HepG2 (cell line): ENCODE data around the gene B3GNT9. TPM values are rescaled to one million over a fixed set of nuclear protein-coding genes. Genes with fewer than 3 reads are reported as not detected.

Source experiments
- ATAC-seq: fragments of 200-7000 bp; cut with Tn5 transposase; 3 replicates; pipeline ENCODE4 v1.9.1; 2020; ENCODE audit warnings: mild to moderate bottlenecking, moderate library complexity
- BruUV-seq: library from RNA; stranded (reverse); fragments of 400-500 nt; replicated peaks from 2 replicates; lab custom pipeline; 2021; lab: Mats Ljungman, UMichigan
- CTCF ChIA-PET: fragments of 300-600 bp; formaldehyde crosslinking; extraction: SDS; loops from one replicate; lab custom pipeline; 2021; ENCODE audit warnings: low total read pairs, inconsistent platforms, low intra/inter-chr PET ratio; lab: Yijun Ruan, JAX
- POLR2A ChIA-PET: fragments of 350-600 bp; sonication (Branson Sonifier 250); formaldehyde crosslinking; loops from one replicate; lab custom pipeline; 2020; ENCODE audit warnings: antibody characterized with exemption, inconsistent platforms; lab: Yijun Ruan, JAX
- DNase-seq: peaks from one replicate; pipeline ENCODE4 v3.0.0-alpha.2; 2015; ENCODE audit warnings: low spot score
- FAIRE-seq: peaks from 3 replicates; lab custom pipeline; 2011; peaks lifted over from hg19 to GRCh38; lab: Jason Lieb, UNC
- H2AFZ ChIP-seq: one replicate; pipeline ENCODE4 v1.6.1; 2011; ENCODE audit warnings: low read length, inconsistent platforms
- H3K27ac ChIP-seq: fragments of 300-600 bp; 3 replicates; pipeline ENCODE4 v1.8.0; 2011; ENCODE audit warnings: mixed run types, mild to moderate bottlenecking, mixed read lengths, low read length, inconsistent platforms; ENCODE audit not compliant: insufficient read depth; ENCODE audit errors: extremely low read length
- H3K27me3 ChIP-seq, 2 experiments: fragments of 200-600 bp in 1 of 2; 2 replicates in 1 of 2; 3 replicates in 1 of 2; pipeline versions ENCODE4 v1.6.0 to v1.8.0; 2011; ENCODE audit warnings: low read length in 2 of 2, mild to moderate bottlenecking in 2 of 2, moderate library complexity in 2 of 2, inconsistent platforms in 1 of 2; ENCODE audit not compliant: insufficient read depth in 2 of 2, control insufficient read depth in 1 of 2
- H3K36me3 ChIP-seq, 2 experiments: fragments of 200-600 bp in 1 of 2; replicated peaks in 1 of 2; 2 replicates in 1 of 2; 3 replicates in 1 of 2; pipeline versions ENCODE4 v1.5.1 to v1.8.0; 2011; ENCODE audit warnings: low read length in 2 of 2, inconsistent platforms in 1 of 2; ENCODE audit not compliant: insufficient read depth in 2 of 2, control insufficient read depth in 1 of 2
- H3K4me1 ChIP-seq: 2 replicates; pipeline ENCODE4 v1.5.1; 2012; ENCODE audit warnings: low read length, inconsistent platforms; ENCODE audit not compliant: insufficient read depth
- H3K4me2 ChIP-seq: 2 replicates; pipeline ENCODE4 v1.6.0; 2011; ENCODE audit warnings: low read depth, low read length, inconsistent platforms
- H3K4me3 ChIP-seq, 3 experiments: fragments of 200-600 bp in 1 of 3; sonication (generic), shearing (Covaris generic) in 1 of 3; replicated peaks in 1 of 3; 2 replicates each; pipeline ENCODE4 v1.5.1; 2011 to 2016; ENCODE audit warnings: low read length in 3 of 3, inconsistent platforms in 2 of 3, low read depth in 2 of 3, mild to moderate bottlenecking in 2 of 3, control low read depth in 1 of 3, mixed read lengths in 1 of 3; ENCODE audit not compliant: insufficient read depth in 1 of 3
- H3K79me2 ChIP-seq: one replicate; pipeline ENCODE4 v1.6.1; 2011; ENCODE audit warnings: low read length, inconsistent platforms; ENCODE audit not compliant: insufficient read depth
- H3K9ac ChIP-seq: 2 replicates; pipeline ENCODE4 v1.6.0; 2011; ENCODE audit warnings: mild to moderate bottlenecking, low read depth, low read length, inconsistent platforms; ENCODE audit not compliant: insufficient read depth
- H3K9me3 ChIP-seq: 2 replicates; pipeline ENCODE4 v1.5.1; 2012; ENCODE audit warnings: mild to moderate bottlenecking, low read length
- H4K20me1 ChIP-seq: 2 replicates; pipeline ENCODE4 v1.6.0; 2011; ENCODE audit warnings: inconsistent platforms, mild to moderate bottlenecking, low read length, moderate library complexity; ENCODE audit not compliant: insufficient read depth
- DR1 ChIP-seq: sonication (generic); formaldehyde crosslinking; IDR thresholded peaks from 2 replicates; pipeline ENCODE4 v1.8.0; 2021; ENCODE audit warnings: mild to moderate bottlenecking, missing genetic modification reagents, inconsistent platforms
- FIP1L1 ChIP-seq: fragments of 200-400 bp; formaldehyde crosslinking; IDR thresholded peaks from 2 replicates; pipeline ENCODE4 v1.6.1; 2018; ENCODE audit warnings: low read depth, mild to moderate bottlenecking, low read length, moderate library complexity, borderline replicate concordance; ENCODE audit not compliant: insufficient read depth
- GABPA ChIP-seq, 2 experiments: IDR thresholded peaks; 2 replicates each; pipeline ENCODE4 v1.6.1; 2011 to 2016; ENCODE audit warnings: low read depth in 2 of 2, low read length in 1 of 2, missing biosample characterization in 1 of 2, missing genetic modification characterization in 1 of 2
- HMG20A ChIP-seq: IDR thresholded peaks from 2 replicates; pipeline ENCODE4 v1.6.1; 2016; ENCODE audit warnings: borderline replicate concordance
- MEIS2 ChIP-seq: sonication (generic); formaldehyde crosslinking; IDR thresholded peaks from 2 replicates; pipeline ENCODE4 v1.9.0; 2021; ENCODE audit warnings: mild to moderate bottlenecking, missing genetic modification reagents
- NKX3-1 ChIP-seq: sonication (generic); formaldehyde crosslinking; IDR thresholded peaks from 2 replicates; pipeline ENCODE4 v1.5.0; 2020; ENCODE audit warnings: missing genetic modification reagents
- NONO ChIP-seq, 2 experiments: fragments of 450-650 bp in 1 of 2; sonication (generic) in 1 of 2; formaldehyde crosslinking in 1 of 2; IDR thresholded peaks in 1 of 2; conservative IDR thresholded peaks in 1 of 2; 2 replicates each; pipeline versions ENCODE4 v1.6.1 to v1.8.0; 2017 to 2022; ENCODE audit warnings: mild to moderate bottlenecking in 1 of 2, missing genetic modification reagents in 1 of 2, moderate library complexity in 1 of 2
- PRMT3 ChIP-seq: sonication (generic); formaldehyde crosslinking; IDR thresholded peaks from 2 replicates; pipeline ENCODE4 v1.8.1; 2022; ENCODE audit warnings: low read depth, mild to moderate bottlenecking, moderate library complexity, missing genetic modification reagents, borderline replicate concordance
- RXRB ChIP-seq: IDR thresholded peaks from 2 replicates; pipeline ENCODE4 v1.6.1; 2016; ENCODE audit warnings: borderline replicate concordance, missing genetic modification reagents, missing compliant biosample characterization
- SMAD1 ChIP-seq: sonication (generic); formaldehyde crosslinking; IDR thresholded peaks from 2 replicates; pipeline ENCODE4 v1.4.0; 2020; ENCODE audit warnings: missing genetic modification reagents, low read depth, mild to moderate bottlenecking, borderline replicate concordance
- SP2 ChIP-seq: sonication (generic); formaldehyde crosslinking; IDR thresholded peaks from 2 replicates; pipeline ENCODE4 v1.5.1; 2020; ENCODE audit warnings: mild to moderate bottlenecking, missing genetic modification reagents
- ZBTB42 ChIP-seq: sonication (generic); formaldehyde crosslinking; IDR thresholded peaks from 2 replicates; pipeline ENCODE4 v1.5.0; 2020; ENCODE audit warnings: mild to moderate bottlenecking, missing genetic modification reagents
- ZNF263 ChIP-seq: sonication (generic); formaldehyde crosslinking; IDR thresholded peaks from 2 replicates; pipeline ENCODE4 v1.4.0; 2020; ENCODE audit warnings: missing genetic modification reagents
- ZNF333 ChIP-seq: sonication (generic); formaldehyde crosslinking; IDR thresholded peaks from 2 replicates; pipeline ENCODE4 v1.4.0; 2020; ENCODE audit warnings: mild to moderate bottlenecking, missing genetic modification reagents, borderline replicate concordance
- WGBS: methylation state at CpG from one replicate; pipeline ENCODE4 v1.1.6; 2017; ENCODE audit warnings: low lambda C conversion rate; 5-methylcytosine and 5-hydroxymethylcytosine counted together
- in situ Hi-C: cut with HindIII; loops from 2 replicates; pipeline ENCODE4 v1.10.0; 2017; ENCODE audit warnings: low pct_unique_long_range_greater_than_20kb; ENCODE audit not compliant: extremely low pct_ligation_motif_present
- intact Hi-C: fragments of 100-400 bp; cut with micrococcal nuclease; formaldehyde crosslinking; loops from one replicate; pipeline ENCODE4 v1.10.0; 2022; ENCODE audit not compliant: unreplicated experiment
- polyA plus RNA-seq, 8 experiments: library from polyadenylated mRNA; depleted of rRNA in 3 of 8; stranded (reverse) in 7 of 8; unstranded in 1 of 8; fragments of >200 nt; fragmentation: Illumina TruSeq in 4 of 8; extraction: Trizol in 4 of 8; gene quantifications; 2 replicates each; pipeline versions ENCODE4 v1.2.1 to v1.2.3, GENCODE V29; 2011 to 2016; ENCODE audit warnings: low read depth in 4 of 8, missing spikeins in 1 of 8, mixed read lengths in 1 of 8; ENCODE audit not compliant: insufficient read depth in 1 of 8
- total RNA-seq, 5 experiments: library from RNA; depleted of rRNA; stranded (reverse); fragments of >200 nt; fragmentation: Illumina TruSeq; extraction: Trizol; gene quantifications; 2 replicates each; pipeline ENCODE4 v1.2.3, GENCODE V29; 2016; ENCODE audit warnings: low read depth in 1 of 5

Gene B3GNT9
- total and polyA plus RNA-seq, 2 of the 13 experiments (the other 11 are each of a cell fraction or from before 2014, with no cell fraction given) = 1.5 to 3.1 TPM

GRCh38 chr16:67146523-67147357 is 4.1 kb downstream of the B3GNT9 start (continued):
- no peak for TF ChIP-seq DR1 (CRISPR knock-in tag)
- no peak for TF ChIP-seq HMG20A (CRISPR knock-in tag)
- no peak for TF ChIP-seq PRMT3
- no peak for TF ChIP-seq SP2
- TF ChIP-seq ZBTB42 = no peak
- no peak for TF ChIP-seq GABPA (IDR thresholded peaks at IDR 0.05; ENCODE audit: low read depth, low read length)
- TF ChIP-seq GABPA (CRISPR knock-in tag; IDR thresholded peaks at IDR 0.05; ENCODE audit: low read depth) = no peak
- TF ChIP-seq RXRB (CRISPR knock-in tag) = no peak
- TF ChIP-seq NONO (IDR thresholded peaks at IDR 0.05) = no peak
- 0 out of 2 replicates have a peak, but pooled peaks have one; percentile 25 for TF ChIP-seq NONO (CRISPR knock-in tag; conservative IDR thresholded peaks at IDR 0.05)

- H3K9me3 ChIP-seq = no peaks in the 10 kb centered on the region
- intact Hi-C loops (no loop called here), in situ Hi-C loops (no loop called here)
- peaks cover 9% of the 10 kb centered on the region; the same call in 1 of the 2 replicates for H4K20me1 ChIP-seq
- H3K4me1 ChIP-seq = peaks cover 8% of the 10 kb centered on the region
- FAIRE-seq = no peak
- H3K4me3 ChIP-seq = no peak overlapping the region
- no peaks in the 10 kb centered on the region for H3K27me3 ChIP-seq
- ATAC-seq = no peak
- ChIA-PET CTCF (no interaction called here), POLR2A (no interaction called here)
- no peak overlapping the region for H2AFZ ChIP-seq
- no peak for TF ChIP-seq ZNF333 (CRISPR knock-in tag)
- TF ChIP-seq FIP1L1 = no peak
- TF ChIP-seq SMAD1 (CRISPR knock-in tag) = no peak
- no peak for TF ChIP-seq NKX3-1 (CRISPR knock-in tag)
- TF ChIP-seq MEIS2 = no peak
- no peak for TF ChIP-seq ZNF263 (CRISPR knock-in tag)
- 87% methylated on average over 2 of the region's 2 CpGs for WGBS
- H3K79me2 ChIP-seq = no peaks in the 10 kb centered on the region
- no peak for DNase-seq
- H3K27ac ChIP-seq = no peak overlapping the region
- no TSS peak for BruUV-seq
- no peak overlapping the region for H3K9ac ChIP-seq
- no peak overlapping the region for H3K4me2 ChIP-seq
- peaks cover 64 to 83% of the 10 kb centered on the region in 2 experiments for H3K36me3 ChIP-seq
These were observed 5.1 kb downstream of the B3GNT9 start for GRCh38 chr16:67145746-67146145.
